OCI-LY1 (cell line): ENCODE measurements around the gene PLEKHA7.

ENCODE experiments used
- CTCF ChIP-seq: fragments of 200-600 bp; sonication (generic), shearing (Covaris generic); IDR thresholded peaks from 2 replicates; pipeline ENCODE4 v1.5.1; 2017; ENCODE audit warnings: mild to moderate bottlenecking, antibody characterized with exemption, low read length, moderate library complexity, mixed read lengths
- EZH2 ChIP-seq: fragments of 200-600 bp; sonication (generic), shearing (Covaris generic); IDR thresholded peaks from 2 replicates; pipeline ENCODE4 v1.8.0; 2017; ENCODE audit warnings: borderline replicate concordance, mixed run types, mild to moderate bottlenecking, antibody characterized with exemption, low read length, moderate library complexity, mixed read lengths

- TF ChIP-seq CTCF, result no peak
- TF ChIP-seq EZH2, result no peak
These were observed 197.6 kb downstream of the PLEKHA7 start for GRCh38 chr11:16816358-16817270.
